PC-3 (cell line): ENCODE data around the gene ZNF10. TPM values are rescaled to one million over a fixed set of nuclear protein-coding genes. Genes with fewer than 3 reads are reported as not detected.

Experiments
- ATAC-seq: fragments of 200-7000 bp; cut with Tn5 transposase; 2 replicates; pipeline ENCODE4 v1.9.1; 2020; ENCODE audit warnings: mild to moderate bottlenecking, moderate library complexity
- BruUV-seq: library from RNA; stranded (reverse); fragments of 400-500 nt; replicated peaks from 2 replicates; lab custom pipeline; 2021; lab: Mats Ljungman, UMichigan
- CTCF ChIA-PET: fragments of 300-600 bp; sonication (Branson Sonifier 250); formaldehyde crosslinking; loops from one replicate; lab custom pipeline; 2022; ENCODE audit warnings: antibody characterized with exemption; lab: Charles Lee
- POLR2A ChIA-PET: fragments of 300-600 bp; sonication (Branson Sonifier 250); formaldehyde crosslinking; loops from one replicate; lab custom pipeline; 2022; ENCODE audit warnings: antibody characterized with exemption; ENCODE audit not compliant: unreplicated experiment; lab: Charles Lee
- DNase-seq: peaks from one replicate; pipeline ENCODE4 v3.0.0-alpha.2; 2015
- H2AFZ ChIP-seq: fragments of 300-600 bp; sonication (generic); 2 replicates; pipeline ENCODE4 v1.6.0; 2016; ENCODE audit warnings: antibody characterized with exemption, low read length
- H3F3A ChIP-seq: fragments of 300-600 bp; sonication (generic); one replicate; pipeline ENCODE4 v1.6.0; 2017; ENCODE audit warnings: antibody characterized with exemption, low read length, control low read depth, mild to moderate bottlenecking; ENCODE audit not compliant: unreplicated experiment
- H3K27ac ChIP-seq: fragments of 300-600 bp; sonication (generic); 2 replicates; pipeline ENCODE4 v1.5.1; 2016; ENCODE audit warnings: mild to moderate bottlenecking, low read length
- H3K27me3 ChIP-seq: fragments of 300-600 bp; sonication (generic); 2 replicates; pipeline ENCODE4 v1.6.1; 2016; ENCODE audit warnings: low read length, mixed read lengths
- H3K36me3 ChIP-seq: fragments of 300-600 bp; sonication (generic); 2 replicates; pipeline ENCODE4 v1.6.1; 2016; ENCODE audit warnings: low read depth, mixed run types, low read length, mixed read lengths
- H3K4me1 ChIP-seq: fragments of 300-600 bp; sonication (generic); 2 replicates; pipeline ENCODE4 v1.5.1; 2016; ENCODE audit warnings: low read length; ENCODE audit not compliant: insufficient read depth
- H3K4me2 ChIP-seq: fragments of 300-600 bp; sonication (generic); 2 replicates; pipeline ENCODE4 v1.6.0; 2016; ENCODE audit warnings: low read length
- H3K4me3 ChIP-seq: fragments of 300-600 bp; sonication (generic); 2 replicates; pipeline ENCODE4 v1.5.1; 2016; ENCODE audit warnings: mild to moderate bottlenecking, low read length, mixed read lengths
- H3K79me2 ChIP-seq: fragments of 300-600 bp; sonication (generic); 2 replicates; pipeline ENCODE4 v1.6.1; 2017; ENCODE audit warnings: low read length, mixed read lengths
- H3K9ac ChIP-seq: fragments of 300-600 bp; sonication (generic); 2 replicates; pipeline ENCODE4 v1.6.0; 2016; ENCODE audit warnings: mild to moderate bottlenecking, low read length
- H3K9me2 ChIP-seq: fragments of 300-600 bp; sonication (generic); replicated peaks from 2 replicates; pipeline ENCODE4 v1.6.1; 2016; ENCODE audit warnings: mixed run types, low read length, mixed read lengths
- H3K9me3 ChIP-seq: fragments of 300-600 bp; sonication (generic); 2 replicates; pipeline ENCODE4 v1.6.1; 2016; ENCODE audit warnings: low read length, mixed read lengths
- H4K20me1 ChIP-seq: fragments of 300-600 bp; sonication (generic); 2 replicates; pipeline ENCODE4 v1.6.1; 2016; ENCODE audit warnings: low read length, mixed read lengths
- CTCF ChIP-seq: fragments of 300-600 bp; sonication (generic); conservative IDR thresholded peaks from 2 replicates; pipeline ENCODE4 v1.5.1; 2017; ENCODE audit warnings: antibody characterized with exemption, low read depth, mild to moderate bottlenecking, low read length
- EZH2 ChIP-seq: fragments of 300-600 bp; sonication (generic); IDR thresholded peaks from one replicate; pipeline ENCODE4 v1.6.1; 2017; ENCODE audit warnings: antibody characterized with exemption, mild to moderate bottlenecking, low read length; ENCODE audit not compliant: unreplicated experiment
- EZH2phosphoT487 ChIP-seq: fragments of 300-600 bp; sonication (generic); IDR thresholded peaks from 2 replicates; pipeline ENCODE4 v1.6.1; 2018; ENCODE audit warnings: mild to moderate bottlenecking, antibody characterized with exemption, low read length, borderline replicate concordance
- intact Hi-C: fragments of 100-400 bp; cut with micrococcal nuclease; formaldehyde crosslinking; loops from 2 replicates; pipeline ENCODE4 v1.9.0; 2023
- total RNA-seq: library from RNA; depleted of rRNA; stranded (reverse); fragments of >200 nt; gene quantifications from 2 replicates; pipeline ENCODE4 v1.2.3, GENCODE V29; 2014

The ZNF10 gene
- total RNA-seq, 1 experiment from 2014 or later, result 1.9 TPM

- H3K27me3 ChIP-seq, result no peaks in the 10 kb centered on the region
- DNase-seq, result no peak
- no peaks in the 10 kb centered on the region for H4K20me1 ChIP-seq
- no peaks in the 10 kb centered on the region for H3K36me3 ChIP-seq
- ChIA-PET POLR2A (no interaction called here), CTCF (no interaction called here)
- no TSS peak for BruUV-seq
- no peak for ATAC-seq
- no peaks in the 10 kb centered on the region for H3F3A ChIP-seq
- H3K27ac ChIP-seq, result no peak overlapping the region
- H3K9me3 ChIP-seq, result no peaks in the 10 kb centered on the region
- H3K9ac ChIP-seq, result no peak overlapping the region
- H3K4me3 ChIP-seq, result no peak overlapping the region
- no peak overlapping the region for H2AFZ ChIP-seq
- no peaks in the 10 kb centered on the region for H3K4me1 ChIP-seq
- no peaks in the 10 kb centered on the region for H3K79me2 ChIP-seq
- TF ChIP-seq EZH2phosphoT487 (no peak), CTCF (no peak), EZH2 (no peak)
- H3K4me2 ChIP-seq, result no peak overlapping the region
- intact Hi-C loops, result no loop called here
- H3K9me2 ChIP-seq, result no peaks in the 10 kb centered on the region
These were observed 42.1 kb downstream of the ZNF10 start for GRCh38 chr12:133172491-133172890.

GRCh38 chr12:133174901-133175300, 44.5 kb downstream of the ZNF10 start:
- H3K9ac ChIP-seq, result no peak overlapping the region
- H3K27me3 ChIP-seq, result no peaks in the 10 kb centered on the region
- no peak overlapping the region for H2AFZ ChIP-seq
- no peak overlapping the region for H3K27ac ChIP-seq
- DNase-seq, result no peak
- no peak overlapping the region for H3K4me3 ChIP-seq
- H3K79me2 ChIP-seq, result no peaks in the 10 kb centered on the region
- H3K9me3 ChIP-seq, result no peaks in the 10 kb centered on the region
- POLR2A ChIA-PET, result no interaction called here
- no peak for ATAC-seq
- intact Hi-C loops, result no loop called here
- no peaks in the 10 kb centered on the region for H4K20me1 ChIP-seq
- no peaks in the 10 kb centered on the region for H3F3A ChIP-seq
- no peaks in the 10 kb centered on the region for H3K36me3 ChIP-seq
- H3K9me2 ChIP-seq, result no peaks in the 10 kb centered on the region
- CTCF ChIA-PET, result no interaction called here
- TF ChIP-seq EZH2phosphoT487 (no peak), CTCF (no peak), EZH2 (no peak)
- no peaks in the 10 kb centered on the region for H3K4me1 ChIP-seq
- BruUV-seq, result no TSS peak
- H3K4me2 ChIP-seq, result no peak overlapping the region

GRCh38 chr12:133180669-133181068, 50.2 kb downstream of the ZNF10 start:
- ATAC-seq (no peak), DNase-seq (no peak)
- Histone ChIP-seq H3K36me3 (no peaks in the 10 kb centered on the region), H4K20me1 (no peaks in the 10 kb centered on the region), H3K9ac (no peak overlapping the region), H3K79me2 (no peaks in the 10 kb centered on the region), H2AFZ (no peak overlapping the region), H3F3A (no peaks in the 10 kb centered on the region), H3K9me2 (no peaks in the 10 kb centered on the region), H3K4me1 (no peaks in the 10 kb centered on the region), H3K9me3 (no peaks in the 10 kb centered on the region), H3K4me3 (no peak overlapping the region), H3K27ac (no peak overlapping the region), H3K4me2 (no peak overlapping the region), H3K27me3 (no peaks in the 10 kb centered on the region)
- BruUV-seq, result no TSS peak
- ChIA-PET POLR2A (no interaction called here), CTCF (no interaction called here)
- intact Hi-C loops, result no loop called here
- TF ChIP-seq EZH2phosphoT487 (no peak), EZH2 (no peak), CTCF (no peak)
